ELF-1 (cell line): ENCODE data around the gene ARHGAP15.

Experiments
- DNase-seq: peaks from one replicate; pipeline ENCODE4 v3.0.0-alpha.2; 2016; ENCODE audit warnings: low read depth, low spot score

ARHGAP15 gene

DNA sequence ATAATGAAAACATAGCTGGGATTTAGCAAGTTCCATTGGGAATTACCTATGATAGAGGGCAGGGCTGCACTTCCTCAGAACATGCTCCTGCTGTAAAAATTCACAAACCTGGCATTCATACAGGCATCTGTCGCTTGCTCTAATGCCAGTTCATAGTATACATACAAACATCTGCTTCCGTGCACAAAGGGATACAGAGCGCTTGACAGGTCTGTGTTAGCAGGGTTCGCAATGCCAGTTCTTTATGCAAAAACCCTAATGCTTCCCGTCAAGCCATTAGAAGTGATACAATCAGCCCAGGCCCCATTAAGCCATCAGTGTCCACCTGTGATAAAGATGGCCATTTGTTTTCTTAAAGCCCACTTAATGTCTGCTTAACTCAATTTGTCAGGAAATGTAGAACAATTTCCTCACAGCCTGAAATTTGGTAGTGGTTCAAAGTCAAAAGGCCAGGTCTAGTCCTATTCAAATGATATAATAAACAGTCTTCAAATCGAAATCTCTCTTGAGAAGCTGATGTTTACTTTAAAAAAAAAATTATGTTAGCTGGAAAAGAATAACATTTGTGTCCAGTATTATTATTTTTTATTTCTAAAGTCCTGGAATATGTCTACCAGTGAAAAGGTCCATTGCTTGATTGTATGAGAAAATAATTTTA lies 556.3 kb downstream of the ARHGAP15 start:
- DNase-seq: no peak

GRCh38 chr2:143686585-143687164 lies 557.5 kb downstream of the ARHGAP15 start:
- no peak for DNase-seq

GRCh38 chr2:143688248-143688647 lies 559.0 kb downstream of the ARHGAP15 start:
- no peak for DNase-seq

DNA sequence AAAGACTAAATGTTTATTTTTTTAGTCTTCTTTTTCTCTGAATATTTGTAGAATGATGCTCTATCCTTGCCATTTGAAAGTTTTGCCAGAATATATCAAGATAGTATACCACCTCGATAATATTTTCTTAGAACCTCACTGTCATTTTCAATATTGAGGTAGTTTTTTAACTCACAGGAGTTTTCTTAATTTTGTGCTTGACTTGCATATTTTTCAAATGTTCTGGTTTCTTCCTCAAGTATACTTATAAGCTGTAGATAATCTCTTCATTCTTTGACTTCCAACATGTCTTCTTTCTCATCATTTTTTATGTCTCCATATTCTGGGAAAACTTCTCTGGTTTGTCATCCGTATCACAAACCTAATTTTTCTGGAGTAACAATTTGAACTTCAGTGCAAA lies 559.6 kb downstream of the ARHGAP15 start:
- DNase-seq: no peak

GRCh38 chr2:143689541-143689940 lies 560.3 kb downstream of the ARHGAP15 start:
- no peak for DNase-seq

DNA sequence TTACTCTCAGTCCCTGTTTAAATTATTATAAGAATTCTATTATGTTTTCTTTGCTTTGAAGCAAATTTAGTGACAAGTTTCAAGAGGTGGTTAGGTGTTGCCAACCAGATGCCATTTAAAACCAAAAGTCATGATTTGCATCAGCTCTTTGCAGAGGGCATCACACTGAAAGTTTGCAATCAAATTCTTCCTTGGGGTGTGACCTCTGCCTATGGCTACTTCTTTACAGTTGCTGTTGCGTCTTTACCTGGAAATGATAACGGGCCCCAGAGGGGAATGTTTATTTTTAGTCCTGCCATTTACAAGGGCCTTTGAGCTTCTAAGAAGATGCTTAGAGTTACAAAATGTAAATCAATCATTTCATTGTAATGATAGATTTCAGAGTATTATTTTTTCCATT lies 561.0 kb downstream of the ARHGAP15 start:
- DNase-seq: no peak

- DNase-seq: no peak
Observed at GRCh38 chr2:143691121-143691520, 561.9 kb downstream of the ARHGAP15 start.

DNA sequence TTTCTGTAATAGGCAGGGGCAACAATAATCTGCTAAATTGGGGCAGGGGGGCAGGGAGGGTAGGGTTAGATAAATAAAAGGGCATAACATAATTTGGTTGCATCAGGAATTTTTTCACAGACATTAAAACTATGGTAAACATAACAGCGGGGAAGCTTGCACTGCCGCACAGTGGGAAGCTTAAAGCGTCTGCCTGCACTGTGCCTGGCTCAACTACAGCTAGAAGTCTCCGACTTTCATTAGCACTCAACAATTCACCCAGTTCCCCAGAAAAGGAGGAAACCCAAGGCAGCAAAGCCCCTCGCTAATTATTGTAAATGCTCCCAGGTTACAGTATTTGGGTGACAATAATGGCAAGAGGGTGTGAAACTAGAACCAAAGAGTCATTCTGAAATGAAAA lies 562.9 kb downstream of the ARHGAP15 start:
- peak; percentile 27 for DNase-seq

GRCh38 chr2:143692967-143693366 lies 563.7 kb downstream of the ARHGAP15 start:
- no peak for DNase-seq

GRCh38 chr2:143694335-143694734 lies 565.1 kb downstream of the ARHGAP15 start:
- no peak for DNase-seq

- no peak for DNase-seq
Observed at GRCh38 chr2:143696651-143697050, 567.4 kb downstream of the ARHGAP15 start.

DNA sequence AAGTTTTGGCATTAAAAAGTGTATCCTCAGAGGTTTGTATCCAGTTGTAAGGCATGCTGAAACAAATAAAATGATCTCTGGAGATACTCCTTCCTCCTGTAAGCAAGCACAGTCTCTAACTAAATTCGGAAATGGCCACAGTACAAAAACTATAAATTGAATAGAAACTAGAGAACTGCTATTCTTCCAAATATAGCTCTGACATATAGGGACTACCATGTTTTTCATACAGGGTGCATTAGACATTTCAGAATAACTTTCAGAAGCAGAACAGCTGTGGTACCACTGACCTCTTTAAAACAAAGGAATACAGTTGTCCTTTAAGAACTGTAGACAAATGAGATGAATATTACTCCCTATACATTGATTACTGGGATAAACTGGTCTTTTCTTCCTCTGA lies 568.5 kb downstream of the ARHGAP15 start:
- DNase-seq: no peak

DNA sequence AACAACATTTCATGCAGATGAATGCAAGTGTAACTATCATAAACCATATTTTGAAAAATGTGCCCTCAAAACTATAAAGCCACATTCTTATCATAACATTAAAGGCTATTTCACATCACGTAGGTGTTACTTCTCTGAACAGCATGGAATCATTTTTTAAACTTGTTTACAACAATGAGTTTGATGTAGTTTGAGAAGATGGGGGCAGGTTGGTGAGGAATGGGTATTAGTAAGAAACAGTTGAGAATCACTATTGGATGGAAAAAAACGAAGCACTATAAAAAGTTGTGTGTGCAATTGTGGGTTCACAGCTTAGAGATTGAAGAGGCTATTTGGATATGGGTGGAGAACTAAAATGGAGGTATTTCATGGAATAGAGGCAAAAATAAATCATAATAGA lies 569.1 kb downstream of the ARHGAP15 start:
- no peak for DNase-seq

- no peak for DNase-seq
Observed at GRCh38 chr2:143698888-143699570, 569.8 kb downstream of the ARHGAP15 start.

DNA sequence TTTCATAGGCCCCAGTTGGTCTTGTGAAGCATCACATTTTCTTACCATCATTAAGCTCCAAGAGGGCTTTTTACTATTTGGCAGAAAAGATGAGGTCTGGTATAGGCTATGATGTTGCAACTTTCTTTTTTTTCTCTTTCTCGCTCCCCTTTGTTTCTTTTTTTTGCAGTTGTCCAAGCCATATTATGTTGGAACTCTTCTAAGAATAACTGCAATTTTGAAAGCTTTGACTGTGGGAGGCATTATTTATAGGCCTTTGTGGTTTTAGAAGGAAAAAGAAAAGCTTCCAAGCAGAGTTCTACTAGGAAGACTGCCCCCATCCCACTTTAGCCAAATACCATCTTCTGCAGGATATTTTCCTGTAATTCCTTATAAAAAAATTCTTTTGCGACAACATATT lies 571.6 kb downstream of the ARHGAP15 start:
- DNase-seq: no peak

- DNase-seq: no peak
Observed at GRCh38 chr2:143701785-143702184, 572.6 kb downstream of the ARHGAP15 start.

- DNase-seq: no peak
Observed at GRCh38 chr2:143702931-143703330, 573.7 kb downstream of the ARHGAP15 start.

GRCh38 chr2:143704451-143705106 lies 575.4 kb downstream of the ARHGAP15 start:
- DNase-seq: no peak

- DNase-seq: no peak
Observed at GRCh38 chr2:143705108-143705707, 576.0 kb downstream of the ARHGAP15 start.

DNA sequence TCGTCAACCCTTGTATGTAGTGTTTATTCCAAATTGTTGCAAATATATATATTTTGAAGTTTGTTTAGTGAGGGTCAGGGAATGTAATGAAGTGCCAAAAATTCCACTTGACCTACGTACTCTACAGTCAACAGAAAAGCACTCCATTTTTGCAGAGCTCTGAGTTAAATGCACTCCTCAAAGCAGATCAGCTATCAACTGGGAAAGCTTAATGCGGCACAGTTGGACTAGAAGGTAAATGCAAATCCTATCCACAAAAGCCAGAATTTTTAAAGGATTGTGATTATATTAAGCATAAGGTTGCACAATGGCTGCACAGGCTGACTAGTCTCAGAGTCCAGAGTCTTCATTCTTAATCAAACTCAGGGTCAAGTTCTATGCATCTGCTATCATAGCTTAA lies 577.1 kb downstream of the ARHGAP15 start:
- DNase-seq: no peak

DNA sequence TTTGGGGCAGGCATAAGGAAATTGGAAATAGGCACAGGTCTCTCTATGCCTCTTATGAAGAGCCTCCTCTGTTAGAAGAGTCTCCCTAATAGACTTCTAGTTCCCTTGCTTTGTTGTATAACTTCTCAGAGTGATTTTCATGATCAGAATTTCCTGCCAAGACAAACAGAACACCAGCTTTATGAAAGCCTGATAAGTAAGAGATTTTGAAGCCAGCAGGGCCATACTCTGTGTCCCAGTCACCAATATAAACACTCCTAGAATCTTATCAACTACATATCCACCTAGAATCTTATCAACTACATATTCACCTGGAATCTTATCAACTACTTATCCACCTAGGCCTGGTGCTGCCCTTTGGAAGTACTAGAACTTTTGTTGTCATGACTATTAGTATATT lies 579.5 kb downstream of the ARHGAP15 start:
- no peak for DNase-seq

- no peak for DNase-seq
Observed at GRCh38 chr2:143710196-143710595, 581.0 kb downstream of the ARHGAP15 start.
